Measurements from ENCODE around the gene SLC2A4RG. TPM values are rescaled to one million over a fixed set of nuclear protein-coding genes. Genes with fewer than 3 reads are reported as not detected.
A peak's percentile ranks its signal among the peaks of the same experiment; 100 is the strongest.

The SLC2A4RG gene
- total and polyA plus RNA-seq, 2 of the 13 experiments (the other 11 are each of a cell fraction or from before 2014, with no cell fraction given) = 91.4 to 95.9 TPM

DNA sequence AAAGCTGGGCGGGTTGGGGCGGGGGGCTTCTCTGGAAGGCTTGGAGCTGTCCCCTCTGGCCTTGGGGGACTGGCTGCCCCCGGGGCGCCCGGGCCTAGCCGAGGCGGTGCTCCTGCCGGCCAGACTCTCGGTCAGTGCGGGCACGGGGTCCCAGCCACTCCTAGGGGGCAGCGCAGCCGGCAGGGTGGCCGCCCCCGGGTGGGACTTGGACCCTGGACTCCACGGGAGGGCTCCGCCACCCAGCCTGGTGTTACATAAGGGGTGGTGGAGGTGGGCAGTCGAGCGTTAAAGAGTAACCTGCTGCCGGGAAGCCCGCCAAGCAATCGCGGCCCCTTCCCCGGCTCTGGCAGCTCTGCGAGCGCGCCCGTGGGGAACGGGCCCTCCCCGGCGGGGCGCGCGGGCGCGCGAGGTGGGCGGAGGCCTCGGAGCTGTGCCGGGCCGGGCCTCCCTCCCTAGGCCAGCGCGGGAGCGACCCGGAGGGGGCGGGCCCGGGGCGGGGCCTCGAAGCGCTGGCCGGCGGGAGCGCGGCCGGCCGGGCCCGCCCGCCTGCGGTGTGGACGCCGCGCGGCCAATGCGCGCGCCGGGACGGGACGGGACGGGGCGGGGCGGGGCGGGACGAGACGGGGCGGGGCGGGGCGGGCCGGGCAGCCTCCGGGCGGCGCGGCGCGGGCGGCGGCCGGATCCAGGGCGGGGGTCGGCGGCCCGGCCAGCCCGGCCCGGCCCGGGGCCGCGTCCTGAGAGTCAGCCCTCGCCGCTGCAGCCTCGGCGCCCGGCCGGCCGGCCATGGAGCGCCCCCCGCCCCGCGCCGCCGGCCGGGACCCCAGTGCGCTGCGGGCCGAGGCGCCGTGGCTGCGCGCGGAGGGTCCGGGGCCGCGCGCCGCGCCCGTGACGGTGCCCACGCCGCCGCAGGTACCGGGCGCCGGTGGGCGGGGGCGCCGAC lies at the start of gene SLC2A4RG (continued):
- TF ChIP-seq NONO (IDR thresholded peaks at IDR 0.05) = no peak
- peak; percentile 98 for TF ChIP-seq NONO (CRISPR knock-in tag; conservative IDR thresholded peaks at IDR 0.05)
- peak; percentile 83 for TF ChIP-seq PITX1 (CRISPR knock-in tag; IDR thresholded peaks at IDR 0.05)
- TF ChIP-seq ZSCAN25 (CRISPR knock-in tag; IDR thresholded peaks at IDR 0.05) = peak; percentile 86
- TF ChIP-seq, protein P1, sequence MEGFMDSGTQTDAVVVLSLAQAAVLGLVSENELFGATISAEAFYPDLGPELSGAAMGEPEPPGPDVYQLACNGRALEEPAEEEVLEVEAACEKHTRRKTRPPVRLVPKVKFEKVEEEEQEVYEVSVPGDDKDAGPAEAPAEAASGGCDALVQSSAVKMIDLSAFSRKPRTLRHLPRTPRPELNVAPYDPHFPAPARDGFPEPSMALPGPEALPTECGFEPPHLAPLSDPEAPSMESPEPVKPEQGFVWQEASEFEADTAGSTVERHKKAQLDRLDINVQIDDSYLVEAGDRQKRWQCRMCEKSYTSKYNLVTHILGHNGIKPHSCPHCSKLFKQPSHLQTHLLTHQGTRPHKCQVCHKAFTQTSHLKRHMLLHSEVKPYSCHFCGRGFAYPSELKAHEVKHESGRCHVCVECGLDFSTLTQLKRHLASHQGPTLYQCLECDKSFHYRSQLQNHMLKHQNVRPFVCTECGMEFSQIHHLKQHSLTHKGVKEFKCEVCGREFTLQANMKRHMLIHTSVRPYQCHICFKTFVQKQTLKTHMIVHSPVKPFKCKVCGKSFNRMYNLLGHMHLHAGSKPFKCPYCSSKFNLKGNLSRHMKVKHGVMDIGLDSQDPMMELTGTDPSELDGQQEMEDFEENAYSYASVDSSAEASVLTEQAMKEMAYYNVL (CRISPR knock-in tag; IDR thresholded peaks at IDR 0.05; ENCODE audit: borderline replicate concordance) = peak; percentile 30; the same call in 1 of the 2 replicates
- TF ChIP-seq RBM39 (IDR thresholded peaks at IDR 0.05; ENCODE audit: low read depth, low read length, poor library complexity, severe bottlenecking) = peak; percentile 79
- no peak for TF ChIP-seq GATA4 (IDR thresholded peaks at IDR 0.05; ENCODE audit: borderline replicate concordance, low read depth)
- peak; percentile 82 for TF ChIP-seq ZNF296 (CRISPR knock-in tag; conservative IDR thresholded peaks at IDR 0.05)
- no peak for TF ChIP-seq ZNF841 (CRISPR knock-in tag; IDR thresholded peaks at IDR 0.05; ENCODE audit: borderline replicate concordance)
- TF ChIP-seq, protein P2, sequence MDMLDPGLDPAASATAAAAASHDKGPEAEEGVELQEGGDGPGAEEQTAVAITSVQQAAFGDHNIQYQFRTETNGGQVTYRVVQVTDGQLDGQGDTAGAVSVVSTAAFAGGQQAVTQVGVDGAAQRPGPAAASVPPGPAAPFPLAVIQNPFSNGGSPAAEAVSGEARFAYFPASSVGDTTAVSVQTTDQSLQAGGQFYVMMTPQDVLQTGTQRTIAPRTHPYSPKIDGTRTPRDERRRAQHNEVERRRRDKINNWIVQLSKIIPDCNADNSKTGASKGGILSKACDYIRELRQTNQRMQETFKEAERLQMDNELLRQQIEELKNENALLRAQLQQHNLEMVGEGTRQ (IDR thresholded peaks at IDR 0.05; ENCODE audit: low read depth, low read length) = no peak
- TF ChIP-seq, protein P2 (CRISPR knock-in tag; IDR thresholded peaks at IDR 0.05; ENCODE audit: borderline replicate concordance) = no peak
- TF ChIP-seq ZFP90 (CRISPR knock-in tag; IDR thresholded peaks at IDR 0.05; ENCODE audit: borderline replicate concordance) = peak; percentile 88; the same call in 1 of the 2 replicates
- no peak; the same call in 1 of the 2 replicates for TF ChIP-seq ZNF589 (CRISPR knock-in tag; conservative IDR thresholded peaks at IDR 0.05)
- TF ChIP-seq, protein P3, sequence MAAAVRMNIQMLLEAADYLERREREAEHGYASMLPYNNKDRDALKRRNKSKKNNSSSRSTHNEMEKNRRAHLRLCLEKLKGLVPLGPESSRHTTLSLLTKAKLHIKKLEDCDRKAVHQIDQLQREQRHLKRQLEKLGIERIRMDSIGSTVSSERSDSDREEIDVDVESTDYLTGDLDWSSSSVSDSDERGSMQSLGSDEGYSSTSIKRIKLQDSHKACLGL (CRISPR knock-in tag; IDR thresholded peaks at IDR 0.05) = no peak
- TF ChIP-seq GATAD1 (CRISPR knock-in tag; IDR thresholded peaks at IDR 0.05) = no peak
- TF ChIP-seq, protein P4, sequence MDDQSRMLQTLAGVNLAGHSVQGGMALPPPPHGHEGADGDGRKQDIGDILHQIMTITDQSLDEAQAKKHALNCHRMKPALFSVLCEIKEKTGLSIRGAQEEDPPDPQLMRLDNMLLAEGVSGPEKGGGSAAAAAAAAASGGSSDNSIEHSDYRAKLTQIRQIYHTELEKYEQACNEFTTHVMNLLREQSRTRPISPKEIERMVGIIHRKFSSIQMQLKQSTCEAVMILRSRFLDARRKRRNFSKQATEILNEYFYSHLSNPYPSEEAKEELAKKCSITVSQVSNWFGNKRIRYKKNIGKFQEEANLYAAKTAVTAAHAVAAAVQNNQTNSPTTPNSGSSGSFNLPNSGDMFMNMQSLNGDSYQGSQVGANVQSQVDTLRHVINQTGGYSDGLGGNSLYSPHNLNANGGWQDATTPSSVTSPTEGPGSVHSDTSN (CRISPR knock-in tag; IDR thresholded peaks at IDR 0.05; ENCODE audit: borderline replicate concordance) = peak; percentile 80
- TF ChIP-seq DR1 (CRISPR knock-in tag; IDR thresholded peaks at IDR 0.05) = no peak; the same call in 1 of the 2 replicates
- peak; percentile 63; the same call in 1 of the 2 replicates for TF ChIP-seq ZNF431 (CRISPR knock-in tag; IDR thresholded peaks at IDR 0.05; ENCODE audit: borderline replicate concordance, low read depth)
- TF ChIP-seq GTF3A (CRISPR knock-in tag; conservative IDR thresholded peaks at IDR 0.05) = no peak

All from HepG2 (cell line).